H1 (cell line): ENCODE results near the gene GPC6. TPM values are rescaled to one million over a fixed set of nuclear protein-coding genes. Genes with fewer than 3 reads are reported as not detected.

ENCODE experiments used
- CTCF ChIA-PET: fragments of 300-600 bp; sonication (Branson Sonifier 250); formaldehyde crosslinking; loops from one replicate; lab custom pipeline; 2021; ENCODE audit not compliant: partially characterized antibody; lab: Charles Lee
- POLR2A ChIA-PET: fragments of 300-600 bp; sonication (Branson Sonifier 250); formaldehyde crosslinking; loops from one replicate; lab custom pipeline; 2021; ENCODE audit warnings: inconsistent platforms; ENCODE audit not compliant: partially characterized antibody; lab: Charles Lee
- DNase-seq, 2 experiments: peaks; one replicate each; pipeline versions ENCODE4 v3.0.0 to v3.0.0-alpha.2; 2010 to 2022; ENCODE audit warnings: low spot score in 2 of 2, low read depth in 1 of 2, mixed read lengths in 1 of 2
- FAIRE-seq: peaks from 2 replicates; lab custom pipeline; 2011; peaks lifted over from hg19 to GRCh38; lab: Jason Lieb, UNC
- H2AFZ ChIP-seq: 2 replicates; pipeline ENCODE4 v1.8.1; 2012; ENCODE audit warnings: low read length, inconsistent platforms
- H2AK5ac ChIP-seq: 2 replicates; pipeline ENCODE4 v1.6.1; 2013; ENCODE audit warnings: low read depth, low read length
- H2BK120ac ChIP-seq: replicated peaks from 2 replicates; pipeline ENCODE3; 2013; ENCODE audit warnings: low read depth, low read length, inconsistent platforms
- H2BK12ac ChIP-seq: 2 replicates; pipeline ENCODE4 v1.6.1; 2013; ENCODE audit warnings: low read depth, low read length
- H2BK15ac ChIP-seq: 2 replicates; pipeline ENCODE4 v1.6.1; 2013; ENCODE audit warnings: low read length
- H2BK20ac ChIP-seq: 2 replicates; pipeline ENCODE4 v1.6.1; 2013; ENCODE audit warnings: low read length
- H2BK5ac ChIP-seq: 2 replicates; pipeline ENCODE4 v1.6.1; 2013; ENCODE audit warnings: low read depth, low read length
- H3K14ac ChIP-seq: 2 replicates; pipeline ENCODE4 v1.6.1; 2013; ENCODE audit warnings: inconsistent platforms; ENCODE audit not compliant: insufficient read length
- H3K18ac ChIP-seq: 2 replicates; pipeline ENCODE4 v1.6.1; 2013; ENCODE audit warnings: low read length; ENCODE audit errors: extremely low read depth
- H3K23ac ChIP-seq: 2 replicates; pipeline ENCODE4 v1.6.1; 2013; ENCODE audit warnings: inconsistent platforms; ENCODE audit not compliant: insufficient read length
- H3K23me2 ChIP-seq: 2 replicates; pipeline ENCODE4 v1.6.1; 2013; ENCODE audit warnings: low read depth, low read length
- H3K27ac ChIP-seq: 2 replicates; pipeline ENCODE4 v1.6.1; 2011; ENCODE audit warnings: low read depth, low read length, inconsistent platforms
- H3K27me3 ChIP-seq, 4 experiments: replicated peaks in 1 of 4; 1 replicate in 1 of 4; 2 replicates in 3 of 4; pipeline versions ENCODE4 v1.6.1 to v1.8.1; 2011 to 2013; ENCODE audit warnings: low read length in 3 of 4, mild to moderate bottlenecking in 3 of 4, inconsistent platforms in 2 of 4, mixed read lengths in 2 of 4, moderate library complexity in 1 of 4; ENCODE audit not compliant: control insufficient read depth in 3 of 4, insufficient read depth in 3 of 4; ENCODE audit errors: extremely low read depth in 1 of 4
- H3K36me3 ChIP-seq, 4 experiments: 2 replicates each; pipeline versions ENCODE4 v1.6.1 to v1.8.1; 2011 to 2013; ENCODE audit warnings: mild to moderate bottlenecking in 4 of 4, low read length in 3 of 4, moderate library complexity in 2 of 4, control low read depth in 1 of 4, inconsistent platforms in 1 of 4; ENCODE audit not compliant: insufficient read depth in 4 of 4, control insufficient read depth in 2 of 4
- H3K4ac ChIP-seq: replicated peaks from 2 replicates; pipeline ENCODE3; 2013; ENCODE audit warnings: low read length, low read depth, mixed read lengths, inconsistent platforms; ENCODE audit not compliant: insufficient read length
- H3K4me1 ChIP-seq, 4 experiments: replicated peaks in 1 of 4; 1 replicate in 1 of 4; 2 replicates in 3 of 4; pipeline versions ENCODE4 v1.6.1 to v1.8.1; 2011 to 2013; ENCODE audit warnings: low read length in 3 of 4, inconsistent platforms in 2 of 4, mixed read lengths in 1 of 4; ENCODE audit not compliant: insufficient read depth in 4 of 4, control insufficient read depth in 3 of 4
- H3K4me2 ChIP-seq, 2 experiments: 2 replicates each; pipeline versions ENCODE4 v1.6.1 to v1.8.1; 2011 to 2013; ENCODE audit warnings: low read depth in 2 of 2, low read length in 2 of 2, control low read depth in 1 of 2, inconsistent platforms in 1 of 2, mild to moderate bottlenecking in 1 of 2; ENCODE audit not compliant: insufficient read depth in 1 of 2
- H3K4me3 ChIP-seq, 4 experiments: fragments of 200-600, 300-600 bp in 1 of 4; sonication (generic), shearing (Covaris generic), sonication (Bioruptor Twin) in 1 of 4; 2 replicates each; pipeline versions ENCODE4 v1.5.1 to v1.8.1; 2011 to 2016; ENCODE audit warnings: low read length in 4 of 4, low read depth in 3 of 4, control low read depth in 2 of 4, inconsistent platforms in 2 of 4, mild to moderate bottlenecking in 2 of 4, mixed read lengths in 1 of 4, moderate library complexity in 1 of 4; ENCODE audit not compliant: insufficient read depth in 2 of 4; ENCODE audit errors: extremely low read depth in 1 of 4
- H3K56ac ChIP-seq: replicated peaks from 2 replicates; pipeline ENCODE3; 2013; ENCODE audit warnings: low read depth, mild to moderate bottlenecking, mixed read lengths, low read length, inconsistent platforms; ENCODE audit not compliant: insufficient read length
- H3K79me1 ChIP-seq: 2 replicates; pipeline ENCODE4 v1.6.1; 2013; ENCODE audit warnings: low read depth, low read length, control low read depth
- H3K79me2 ChIP-seq, 2 experiments: 2 replicates each; pipeline versions ENCODE4 v1.6.1 to v1.8.1; 2012 to 2013; ENCODE audit warnings: low read length in 2 of 2, mild to moderate bottlenecking in 2 of 2, inconsistent platforms in 1 of 2; ENCODE audit not compliant: insufficient read depth in 2 of 2, control insufficient read depth in 1 of 2
- H3K9ac ChIP-seq, 4 experiments: replicated peaks in 1 of 4; 1 replicate in 1 of 4; 2 replicates in 3 of 4; pipeline versions ENCODE4 v1.6.1 to v1.8.1; 2011 to 2013; ENCODE audit warnings: low read depth in 3 of 4, low read length in 3 of 4, control low read depth in 2 of 4, mild to moderate bottlenecking in 2 of 4, moderate library complexity in 2 of 4, inconsistent platforms in 1 of 4; ENCODE audit errors: extremely low read depth in 1 of 4
- H3K9me3 ChIP-seq, 2 experiments: 2 replicates each; pipeline versions ENCODE4 v1.6.1 to v1.8.1; 2012 to 2013; ENCODE audit warnings: mild to moderate bottlenecking in 2 of 2, moderate library complexity in 2 of 2, control low read depth in 1 of 2, inconsistent platforms in 1 of 2, low read depth in 1 of 2, low read length in 1 of 2, mixed read lengths in 1 of 2; ENCODE audit not compliant: insufficient read depth in 2 of 2
- H4K20me1 ChIP-seq, 2 experiments: replicated peaks in 1 of 2; 2 replicates each; pipeline versions ENCODE3 to v1.8.1; 2011 to 2013; ENCODE audit warnings: inconsistent platforms in 2 of 2, low read length in 2 of 2, mild to moderate bottlenecking in 1 of 2; ENCODE audit not compliant: insufficient read depth in 2 of 2, control insufficient read depth in 1 of 2
- H4K5ac ChIP-seq: 2 replicates; pipeline ENCODE4 v1.6.1; 2013; ENCODE audit warnings: low read length, low read depth, mixed read lengths, inconsistent platforms; ENCODE audit not compliant: insufficient read length
- H4K8ac ChIP-seq: 2 replicates; pipeline ENCODE4 v1.8.0; 2013; ENCODE audit warnings: mild to moderate bottlenecking, moderate library complexity, low read length, inconsistent platforms; ENCODE audit not compliant: insufficient read depth; ENCODE audit errors: extremely low read depth
- H4K91ac ChIP-seq: replicated peaks from 2 replicates; pipeline ENCODE3; 2013; ENCODE audit warnings: low read length, mixed read lengths, inconsistent platforms; ENCODE audit not compliant: insufficient read length
- CHD1 ChIP-seq: IDR thresholded peaks from 2 replicates; pipeline ENCODE4 v1.6.1; 2012; ENCODE audit warnings: low read depth, low read length, improper control_type of control experiment
- CTCF ChIP-seq, 3 experiments: IDR thresholded peaks; 1 replicate in 2 of 3; 2 replicates in 1 of 3; pipeline versions ENCODE4 v1.5.1 to v1.6.1; 2011; ENCODE audit warnings: low read length in 3 of 3, mild to moderate bottlenecking in 3 of 3, inconsistent platforms in 2 of 3, low read depth in 1 of 3, moderate library complexity in 1 of 3; ENCODE audit not compliant: insufficient read depth in 1 of 3; ENCODE audit errors: control extremely low read depth in 1 of 3
- GABPA ChIP-seq: IDR thresholded peaks from 2 replicates; pipeline ENCODE4 v1.6.1; 2011; ENCODE audit warnings: mild to moderate bottlenecking, low read length, moderate library complexity, borderline replicate concordance; ENCODE audit not compliant: insufficient read depth
- KDM1A ChIP-seq: fragments of 200-600, 300-600 bp; sonication (generic); IDR thresholded peaks from 2 replicates; pipeline ENCODE4 v1.7.1; 2016; ENCODE audit warnings: mild to moderate bottlenecking, low read length, borderline replicate concordance
- SP1 ChIP-seq: IDR thresholded peaks from 2 replicates; pipeline ENCODE4 v1.6.1; 2011; ENCODE audit warnings: low read depth, low read length
- WGBS, 2 experiments: shearing (Covaris generic) in 1 of 2; methylation state at CpG; one replicate each; pipeline versions ENCODE4 v1.1.6 to v1.1.7; 2013 to 2015; ENCODE audit warnings: low lambda C conversion rate in 2 of 2, mixed read lengths in 2 of 2, inconsistent platforms in 1 of 2, low coverage in 1 of 2, missing lambda C conversion rate in 1 of 2; ENCODE audit not compliant: insufficient replicate concordance in 2 of 2, insufficient coverage in 1 of 2, insufficient read length in 1 of 2; ENCODE audit errors: extremely low coverage in 1 of 2, missing lambda C conversion rate in 1 of 2; 5-methylcytosine and 5-hydroxymethylcytosine counted together
- polyA plus RNA-seq, 7 experiments: library from polyadenylated mRNA; depleted of rRNA in 3 of 7; stranded (reverse) in 5 of 7; unstranded in 2 of 7; fragments of >200 nt in 5 of 7; fragments of 200-250 nt in 2 of 7; gene quantifications; 1 replicate in 5 of 7; 2 replicates in 1 of 7; 4 replicates in 1 of 7; pipeline versions ENCODE4 v1.2.1 to v1.2.3, GENCODE V29; 2011 to 2013; ENCODE audit warnings: missing spikeins in 2 of 7, mixed read lengths in 2 of 7
- total RNA-seq: library from RNA; stranded (reverse); fragmentation: NEBNext Ultra II Directional; extraction: Animal tissue kit (Norgen Biotek cat#: 25700); gene quantifications from 2 replicates; pipeline ENCODE4 v1.2.1, GENCODE V29; 2021

Gene GPC6
- total and polyA plus RNA-seq, 2 of the 8 experiments (the other 6 are each of a cell fraction or from before 2014, with no cell fraction given): 5.4 to 12.0 TPM

- no peak overlapping the region for H2AFZ ChIP-seq
- H3K9ac ChIP-seq: no peak overlapping the region
- FAIRE-seq: no peak
- POLR2A ChIA-PET: no interaction called here
- H4K20me1 ChIP-seq: no peaks in the 10 kb centered on the region
- CTCF ChIA-PET: interaction anchor here (0.9 to 1.5 kb wide), 2 partner anchors 11 to 16 kb away, joined by 3 to 4 read pairs; no protein-coding TSS in a partner anchor
- no peak overlapping the region for H3K27ac ChIP-seq
- H3K23ac ChIP-seq: no peak overlapping the region
- no peak overlapping the region for H2AK5ac ChIP-seq
- H2BK5ac ChIP-seq: no peak overlapping the region
- no peak overlapping the region for H2BK120ac ChIP-seq
- H3K79me1 ChIP-seq: no peaks in the 10 kb centered on the region
- H3K4ac ChIP-seq: no peak overlapping the region
- no peak overlapping the region for H4K91ac ChIP-seq
- H2BK12ac ChIP-seq: no peak overlapping the region
- no peak overlapping the region for H3K4me3 ChIP-seq
- no peaks in the 10 kb centered on the region for H3K23me2 ChIP-seq
- H2BK15ac ChIP-seq: no peak overlapping the region
- no peak for DNase-seq
- H3K4me2 ChIP-seq: no peak overlapping the region
- no peak for TF ChIP-seq SP1
- no peak for TF ChIP-seq CTCF (IDR thresholded peaks at IDR 0.05; ENCODE audit: control extremely low read depth in 1 of 3, insufficient read depth in 1 of 3, low read depth in 1 of 3, low read length in 3 of 3)
- TF ChIP-seq GABPA: no peak
- no peak for TF ChIP-seq KDM1A
- TF ChIP-seq CHD1: no peak
- no peaks in the 10 kb centered on the region for H3K27me3 ChIP-seq
- no peak overlapping the region for H3K14ac ChIP-seq
- no peak overlapping the region for H2BK20ac ChIP-seq
- no peak overlapping the region for H4K8ac ChIP-seq
- H3K56ac ChIP-seq: no peak overlapping the region
- WGBS, 2 experiments: 88% methylated on average over 4 of the region's 4 CpGs; no CpG with 5 or more reads in 1 of the 2 experiments
- no peaks in the 10 kb centered on the region for H3K9me3 ChIP-seq
- peaks cover 0 to 8% (median 3%) of the 10 kb centered on the region in 4 experiments; a peak in 4 of 7 replicates for H3K4me1 ChIP-seq
- H3K79me2 ChIP-seq: no peaks in the 10 kb centered on the region
- no peak overlapping the region for H4K5ac ChIP-seq
- no peaks in the 10 kb centered on the region for H3K36me3 ChIP-seq
- no peak overlapping the region for H3K18ac ChIP-seq
These were observed 1073.8 kb downstream of the GPC6 start for GRCh38 chr13:94300401-94300800.
